Esophagus squamous epithelium (tissue), 5 donors: Measurements from ENCODE around the gene FOXI1. TPM values are rescaled to one million over a fixed set of nuclear protein-coding genes. Genes with fewer than 3 reads are reported as not detected.

Experiments used
- DNase-seq: peaks from one replicate; lab custom pipeline; 2025; lab: John Stamatoyannopoulos, UW
- H3K27ac ChIP-seq, 4 donors: fragments of 200-600 bp; sonication (generic); one replicate each; pipeline ENCODE4 v1.5.1; 2016 to 2019; ENCODE audit warnings: mild to moderate bottlenecking in 1 of 4
- H3K27me3 ChIP-seq, 4 donors: fragments of 200-600 bp; sonication (generic); 1 replicate in 3 of 4; 2 replicates in 1 of 4; pipeline versions ENCODE4 v1.5.1 to v1.6.0; 2017 to 2021; ENCODE audit warnings: antibody characterized with exemption in 1 of 4
- H3K36me3 ChIP-seq, 3 donors: fragments of 200-600 bp; sonication (generic); one replicate each; pipeline ENCODE4 v1.5.1; 2016 to 2019
- H3K4me1 ChIP-seq, 3 donors: fragments of 200-600 bp; sonication (generic); one replicate each; pipeline ENCODE4 v1.5.1; 2017 to 2019
- H3K4me3 ChIP-seq, 4 donors: fragments of 200-600 bp; sonication (generic); 1 replicate in 3 of 4; 2 replicates in 1 of 4; pipeline ENCODE4 v1.5.1; 2016 to 2019; ENCODE audit warnings: mild to moderate bottlenecking in 2 of 4, moderate library complexity in 1 of 4
- H3K9me3 ChIP-seq, 3 donors: fragments of 200-600 bp; sonication (generic); one replicate each; pipeline ENCODE4 v1.5.1; 2016 to 2019
- POLR2A ChIP-seq, 4 donors: fragments of 450-650 bp; IDR thresholded peaks; one replicate each; pipeline ENCODE4 v1.6.1; 2017; ENCODE audit warnings: antibody characterized with exemption in 4 of 4, mild to moderate bottlenecking in 4 of 4, moderate library complexity in 3 of 4
- WGBS, 2 donors: methylation state at CpG; one replicate each; pipeline ENCODE4 v1.1.5; 2018; 5-methylcytosine and 5-hydroxymethylcytosine counted together
- intact Hi-C: fragments of 100-400 bp; cut with DNase I; formaldehyde crosslinking; loops from one replicate; pipeline ENCODE4 v1.15.0; 2022
- total RNA-seq, 4 donors: library from RNA; depleted of rRNA; stranded (reverse); fragments of >200 nt; gene quantifications; one replicate each; pipeline ENCODE4 v1.1.0, GENCODE V29; 2016
- TF ChIP-seq, protein P1 (sequence below), 6 experiments: fragments of 450-650 bp in 4 of 6; fragments of 200-600 bp in 2 of 6; sonication (generic) in 2 of 6; IDR thresholded peaks; one replicate each; pipeline ENCODE4 v1.5.1; 2016 to 2019; ENCODE audit warnings: antibody characterized with exemption in 6 of 6, mild to moderate bottlenecking in 4 of 6, moderate library complexity in 4 of 6
- donor health status: DM: yes; HTN: yes; CAD: no.

FOXI1 gene
- total RNA-seq, 4 donors from 2014 or later: not detected

GRCh38 chr5:170148430-170149205 is 42.9 kb downstream of the FOXI1 start:
- WGBS, 2 donors: 77 to 82% methylated on average over 9 to 11 of the region's 12 CpGs
- no peak overlapping the region for H3K4me3 ChIP-seq
- H3K9me3 ChIP-seq: no peaks in the 10 kb centered on the region
- peaks cover 0 to 7% (median 0%) of the 10 kb centered on the region in 3 donors for H3K4me1 ChIP-seq
- no peak for TF ChIP-seq POLR2A (IDR thresholded peaks at IDR 0.05)
- TF ChIP-seq, protein P1, sequence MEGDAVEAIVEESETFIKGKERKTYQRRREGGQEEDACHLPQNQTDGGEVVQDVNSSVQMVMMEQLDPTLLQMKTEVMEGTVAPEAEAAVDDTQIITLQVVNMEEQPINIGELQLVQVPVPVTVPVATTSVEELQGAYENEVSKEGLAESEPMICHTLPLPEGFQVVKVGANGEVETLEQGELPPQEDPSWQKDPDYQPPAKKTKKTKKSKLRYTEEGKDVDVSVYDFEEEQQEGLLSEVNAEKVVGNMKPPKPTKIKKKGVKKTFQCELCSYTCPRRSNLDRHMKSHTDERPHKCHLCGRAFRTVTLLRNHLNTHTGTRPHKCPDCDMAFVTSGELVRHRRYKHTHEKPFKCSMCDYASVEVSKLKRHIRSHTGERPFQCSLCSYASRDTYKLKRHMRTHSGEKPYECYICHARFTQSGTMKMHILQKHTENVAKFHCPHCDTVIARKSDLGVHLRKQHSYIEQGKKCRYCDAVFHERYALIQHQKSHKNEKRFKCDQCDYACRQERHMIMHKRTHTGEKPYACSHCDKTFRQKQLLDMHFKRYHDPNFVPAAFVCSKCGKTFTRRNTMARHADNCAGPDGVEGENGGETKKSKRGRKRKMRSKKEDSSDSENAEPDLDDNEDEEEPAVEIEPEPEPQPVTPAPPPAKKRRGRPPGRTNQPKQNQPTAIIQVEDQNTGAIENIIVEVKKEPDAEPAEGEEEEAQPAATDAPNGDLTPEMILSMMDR (IDR thresholded peaks at IDR 0.05): no peak
- DNase-seq: no peak
- no peaks in the 10 kb centered on the region for H3K36me3 ChIP-seq
- H3K27me3 ChIP-seq: no peaks in the 10 kb centered on the region
- intact Hi-C loops: no loop called here
- H3K27ac ChIP-seq: no peak overlapping the region

DNA sequence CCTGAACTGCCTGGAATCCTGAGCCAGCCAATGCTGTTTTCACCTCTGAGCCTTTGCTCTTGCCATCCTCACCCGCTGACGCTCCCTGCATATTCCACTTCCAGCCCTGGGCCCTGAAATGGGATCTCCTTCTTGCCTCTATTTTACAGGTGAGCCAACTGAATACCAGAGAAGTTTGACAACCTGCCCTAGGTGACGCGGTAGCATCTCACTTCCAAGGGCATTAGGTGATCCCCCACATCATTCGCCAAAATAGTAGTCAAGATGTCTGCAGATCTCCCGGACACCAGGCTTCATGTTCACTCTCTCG is 43.5 kb downstream of the FOXI1 start:
- Histone ChIP-seq H3K4me3 (no peak overlapping the region), H3K27ac (no peak overlapping the region), H3K36me3 (no peaks in the 10 kb centered on the region), H3K4me1 (peaks cover 0 to 7% (median 0%) of the 10 kb centered on the region in 3 donors), H3K27me3 (no peaks in the 10 kb centered on the region), H3K9me3 (no peaks in the 10 kb centered on the region)
- no peak for DNase-seq
- 94 to 95% methylated on average over 4 to 7 of the region's 7 CpGs for WGBS, 2 donors
- TF ChIP-seq POLR2A (IDR thresholded peaks at IDR 0.05): no peak
- intact Hi-C loops: no loop called here

GRCh38 chr5:170150713-170151096 is 45.0 kb downstream of the FOXI1 start:
- no peak overlapping the region for H3K27ac ChIP-seq
- intact Hi-C loops: no loop called here
- peaks cover 0 to 7% (median 0%) of the 10 kb centered on the region in 3 donors for H3K4me1 ChIP-seq
- no peak overlapping the region for H3K4me3 ChIP-seq
- no peak for DNase-seq
- WGBS, 2 donors: 38 to 78% methylated on average over 2 to 5 of the region's 5 CpGs
- H3K36me3 ChIP-seq: no peaks in the 10 kb centered on the region
- no peaks in the 10 kb centered on the region for H3K27me3 ChIP-seq
- TF ChIP-seq, protein P1 (IDR thresholded peaks at IDR 0.05): no peak
- TF ChIP-seq POLR2A (IDR thresholded peaks at IDR 0.05): no peak
- H3K9me3 ChIP-seq: no peaks in the 10 kb centered on the region

DNA sequence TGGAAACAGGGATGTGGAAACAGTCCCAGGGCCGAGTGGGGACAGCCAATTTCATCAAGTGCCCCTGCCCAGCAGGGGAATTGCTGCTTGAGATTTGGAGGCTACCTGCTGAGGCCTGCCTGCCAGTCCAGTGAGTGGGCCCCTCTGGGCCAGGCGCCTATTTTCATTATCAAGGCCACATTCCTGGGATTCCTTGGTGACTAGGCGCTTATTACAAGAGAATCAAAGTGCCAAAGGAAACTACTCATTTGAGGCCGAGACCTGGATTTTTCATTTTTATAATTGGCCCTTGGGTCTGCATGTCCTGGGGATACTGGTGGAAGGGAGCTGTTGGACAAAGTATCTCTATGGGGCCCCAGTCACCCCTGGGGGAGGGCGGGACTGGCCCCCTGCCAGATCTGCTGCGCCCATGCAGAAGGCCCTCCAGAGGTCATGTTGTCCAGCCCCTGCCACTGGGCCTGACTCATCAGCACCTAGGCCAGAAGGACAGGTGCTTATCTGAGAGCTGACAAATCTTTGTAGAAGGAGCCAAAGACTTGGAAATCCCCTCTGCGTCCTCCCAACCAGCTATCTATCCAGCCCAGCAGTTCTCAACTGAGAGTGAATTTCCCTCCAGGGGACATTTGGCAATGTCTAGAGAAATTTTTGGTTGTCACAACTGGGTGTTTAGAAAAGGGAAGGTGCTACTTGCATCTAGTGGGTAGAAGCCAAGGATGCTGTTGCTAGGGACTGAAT is 45.6 kb downstream of the FOXI1 start:
- H3K9me3 ChIP-seq: no peaks in the 10 kb centered on the region
- intact Hi-C loops: no loop called here
- no peak overlapping the region for H3K27ac ChIP-seq
- TF ChIP-seq POLR2A (IDR thresholded peaks at IDR 0.05): no peak
- TF ChIP-seq, protein P1 (IDR thresholded peaks at IDR 0.05): no peak
- H3K4me1 ChIP-seq: peaks cover 0 to 7% (median 0%) of the 10 kb centered on the region in 3 donors
- H3K36me3 ChIP-seq: no peaks in the 10 kb centered on the region
- H3K27me3 ChIP-seq: no peaks in the 10 kb centered on the region
- no peak for DNase-seq
- 28 to 35% methylated on average over 5 to 6 of the region's 7 CpGs for WGBS, 2 donors
- H3K4me3 ChIP-seq: no peak overlapping the region

- Histone ChIP-seq H3K36me3 (no peaks in the 10 kb centered on the region), H3K4me1 (peaks cover 0 to 7% (median 0%) of the 10 kb centered on the region in 3 donors), H3K27me3 (no peaks in the 10 kb centered on the region), H3K27ac (no peak overlapping the region), H3K9me3 (no peaks in the 10 kb centered on the region), H3K4me3 (no peak overlapping the region)
- TF ChIP-seq, protein P1 (IDR thresholded peaks at IDR 0.05): no peak
- TF ChIP-seq POLR2A (IDR thresholded peaks at IDR 0.05): no peak
- no peak for DNase-seq
- WGBS, 2 donors: 84 to 86% methylated on average over 3 of the region's 3 CpGs
- intact Hi-C loops: no loop called here
Measured at GRCh38 chr5:170152767-170153166, 47.1 kb downstream of the FOXI1 start.
